ENCODE results near the gene FKBP6. TPM values are rescaled to one million over a fixed set of nuclear protein-coding genes. Genes with fewer than 3 reads are reported as not detected.
"Not testable (repeated sequence)": the region's sequence is repeated elsewhere in the genome, so short reads cannot be mapped to it uniquely, and the experiment has no call there.

FKBP6 gene, protein sequence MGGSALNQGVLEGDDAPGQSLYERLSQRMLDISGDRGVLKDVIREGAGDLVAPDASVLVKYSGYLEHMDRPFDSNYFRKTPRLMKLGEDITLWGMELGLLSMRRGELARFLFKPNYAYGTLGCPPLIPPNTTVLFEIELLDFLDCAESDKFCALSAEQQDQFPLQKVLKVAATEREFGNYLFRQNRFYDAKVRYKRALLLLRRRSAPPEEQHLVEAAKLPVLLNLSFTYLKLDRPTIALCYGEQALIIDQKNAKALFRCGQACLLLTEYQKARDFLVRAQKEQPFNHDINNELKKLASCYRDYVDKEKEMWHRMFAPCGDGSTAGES
- not detected for total RNA-seq
- long read RNA-seq: 0 reads

DNA sequence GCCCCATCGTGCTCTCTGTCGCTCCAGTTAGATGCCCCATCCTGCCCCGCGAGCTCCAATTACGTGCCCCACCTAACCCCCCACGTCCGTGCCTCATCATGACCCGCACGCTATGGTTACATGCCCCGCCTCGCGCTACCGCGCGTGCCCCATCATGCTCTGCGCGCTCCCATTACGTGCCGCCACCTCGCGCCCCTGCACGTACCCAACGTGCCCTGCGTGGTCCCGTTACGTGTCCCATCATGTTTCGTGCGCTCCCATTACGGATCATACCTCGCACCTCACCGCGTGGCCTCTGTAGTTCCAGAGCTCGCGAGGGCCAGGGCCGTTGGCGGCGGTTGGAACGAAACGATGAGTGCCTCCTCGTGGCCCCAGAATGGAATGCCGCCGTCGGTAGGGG is at the start of gene FKBP6, which contains the start of gene TRIM50:
TSS of gene FKBP6 (plus strand) at position 240 of the 400 bp plus-strand sequence. CDS start 268 bp downstream, outside the sequence.
TSS of gene TRIM50 (minus strand) at position 161 of the 400 bp plus-strand sequence. CDS start 3,295 bp downstream, outside the sequence.
- ATAC-seq; intact Hi-C loops (cut with DNase I, micrococcal nuclease); DNase-seq: not testable (repeated sequence)

DNA sequence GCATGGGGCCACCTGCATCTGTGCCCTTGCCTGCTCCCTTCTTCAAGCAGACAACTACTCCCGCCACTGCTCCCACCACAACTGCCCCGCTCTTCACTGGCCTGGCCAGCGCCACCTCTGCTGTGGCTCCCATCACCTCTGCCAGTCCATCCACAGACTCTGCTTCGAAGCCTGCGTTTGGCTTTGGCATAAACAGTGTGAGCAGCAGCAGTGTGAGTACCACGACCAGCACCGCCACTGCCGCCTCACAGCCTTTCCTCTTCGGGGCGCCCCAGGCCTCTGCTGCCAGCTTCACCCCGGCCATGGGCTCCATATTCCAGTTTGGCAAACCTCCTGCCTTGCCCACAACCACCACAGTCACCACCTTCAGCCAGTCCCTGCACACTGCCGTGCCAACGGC is 30.7 kb upstream of the FKBP6 start:
- ATAC-seq; DNase-seq; intact Hi-C loops (cut with DNase I, micrococcal nuclease): not testable (repeated sequence)

DNA sequence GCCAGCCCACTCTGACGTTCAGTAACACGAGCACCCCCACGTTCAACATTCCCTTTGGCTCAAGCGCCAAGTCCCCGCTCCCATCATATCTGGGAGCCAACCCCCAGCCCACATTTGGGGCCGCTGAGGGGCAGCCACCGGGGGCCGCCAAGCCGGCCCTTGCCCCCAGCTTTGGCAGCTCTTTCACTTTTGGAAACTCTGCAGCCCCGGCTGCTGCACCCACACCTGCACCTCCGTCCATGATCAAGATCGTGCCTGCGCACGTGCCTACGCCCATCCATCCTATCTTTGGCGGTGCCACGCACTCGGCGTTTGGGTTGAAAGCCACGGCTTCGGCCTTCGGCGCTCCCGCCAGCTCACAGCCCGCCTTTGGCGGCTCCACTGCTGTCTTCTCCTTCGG is 30.3 kb upstream of the FKBP6 start:
- ATAC-seq; DNase-seq; intact Hi-C loops (cut with DNase I, micrococcal nuclease): not testable (repeated sequence)

DNA sequence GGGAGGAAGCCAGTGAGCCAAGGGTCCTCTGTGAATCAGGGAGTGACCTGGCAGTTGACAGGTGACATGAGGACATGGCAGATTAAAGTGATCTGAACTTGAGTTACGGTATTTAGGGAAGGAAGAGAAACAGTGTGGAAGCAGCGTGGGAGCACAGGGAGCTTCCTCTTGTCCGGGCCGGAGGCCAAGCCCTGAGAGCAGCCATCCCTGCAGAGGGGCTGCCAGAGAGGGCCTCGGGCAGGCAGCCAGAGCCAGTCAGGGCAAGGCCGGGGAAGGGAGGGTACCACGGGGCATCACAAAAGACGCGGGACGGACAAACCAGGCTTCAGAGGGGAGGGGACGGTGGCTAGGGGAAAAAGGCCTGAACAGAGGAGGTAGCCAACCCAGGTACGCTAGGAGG is 28.1 kb upstream of the FKBP6 start:
- DNase-seq; intact Hi-C loops (cut with DNase I, micrococcal nuclease); ATAC-seq: not testable (repeated sequence)

DNA sequence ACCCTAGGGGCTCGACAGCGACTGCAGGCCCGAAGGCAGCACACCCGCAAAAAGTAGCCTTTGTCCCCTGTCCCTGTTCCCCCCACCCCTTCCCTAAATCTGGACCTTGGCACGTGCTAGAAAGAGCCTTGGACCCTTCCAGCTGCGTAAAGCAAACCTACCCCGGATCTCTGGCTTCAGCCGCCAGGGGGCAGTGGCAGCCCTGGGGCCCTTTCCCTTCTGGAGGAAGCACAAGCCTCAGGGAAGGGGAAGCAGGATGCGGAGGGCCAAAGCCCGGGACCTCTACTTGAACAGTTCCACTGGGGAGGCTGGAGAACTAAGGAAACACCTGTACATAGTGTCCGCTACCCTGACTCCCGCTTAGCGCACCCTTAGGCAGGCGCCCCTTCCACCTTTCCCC is 26.9 kb upstream of the FKBP6 start:
- DNase-seq; intact Hi-C loops (cut with DNase I, micrococcal nuclease): not testable (repeated sequence)
- ATAC-seq: peak; percentile 80

DNA sequence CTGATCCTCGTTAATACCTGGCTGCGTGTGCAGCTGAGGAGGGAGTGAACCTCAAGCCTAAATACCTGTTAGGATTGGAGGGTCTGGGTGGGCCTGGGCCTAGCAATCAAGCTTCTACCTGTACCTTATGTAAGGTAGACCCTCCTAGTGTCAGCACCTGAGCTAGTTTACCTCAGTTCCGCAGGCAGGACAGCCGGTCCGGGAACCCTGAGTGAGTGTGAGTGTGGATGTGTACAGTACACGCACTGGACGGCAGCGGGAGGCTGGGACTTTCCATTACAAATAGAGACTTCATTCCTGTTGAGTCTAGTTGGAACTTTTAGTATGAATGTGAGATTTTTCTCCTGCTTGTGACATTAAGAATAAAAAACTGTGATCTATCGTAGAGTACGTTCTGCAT is 25.1 kb upstream of the FKBP6 start:
- ATAC-seq; DNase-seq; intact Hi-C loops (cut with DNase I, micrococcal nuclease): not testable (repeated sequence)

DNA sequence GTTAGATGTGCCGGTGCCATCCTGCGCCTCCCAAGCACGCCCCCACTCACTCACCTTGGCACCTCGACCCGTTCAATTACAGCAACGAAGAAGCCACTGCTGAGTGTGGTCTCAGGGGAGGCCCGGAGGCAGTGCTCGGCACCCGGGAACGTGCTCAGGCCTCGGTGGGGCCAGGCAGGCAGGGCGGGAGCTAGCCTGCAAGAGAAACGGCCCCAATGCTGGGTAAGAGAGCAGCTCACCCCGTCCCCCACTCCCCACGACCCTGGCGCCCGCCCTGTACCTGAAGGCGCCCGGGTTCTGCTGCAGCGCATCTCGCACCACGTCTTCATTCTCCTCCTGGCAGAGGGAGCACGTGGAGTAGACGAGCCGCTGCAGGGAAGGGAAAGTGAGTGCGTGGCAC is 24.4 kb upstream of the FKBP6 start:
- ATAC-seq: no peak
- no peak for DNase-seq

DNA sequence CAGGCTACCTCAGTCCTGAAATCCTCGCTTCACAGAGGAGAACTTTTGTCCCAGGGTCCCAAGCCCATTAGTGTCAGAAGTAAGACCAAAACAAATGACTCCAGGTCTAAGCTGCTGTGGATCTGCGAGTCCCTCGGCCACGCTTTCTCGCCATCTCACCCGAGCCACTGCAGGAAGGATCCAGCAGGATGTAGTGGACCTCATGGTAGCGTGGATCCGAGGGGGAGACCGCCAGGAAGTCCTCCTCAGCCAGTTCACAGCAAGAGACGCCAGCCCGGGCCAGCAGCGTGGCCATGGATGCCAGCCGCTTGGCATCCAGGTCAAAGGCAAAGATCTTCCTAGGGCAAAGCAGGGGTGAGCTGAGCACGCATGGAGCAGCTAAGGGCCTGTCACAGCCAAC is 23.9 kb upstream of the FKBP6 start:
- intact Hi-C loops (cut with DNase I, micrococcal nuclease): no loop called here
- DNase-seq (no peak), ATAC-seq (no peak)

More for the DNA sequence above, 24.4 kb upstream of the FKBP6 start:
- intact Hi-C loops (cut with DNase I, micrococcal nuclease): no loop called here

DNA sequence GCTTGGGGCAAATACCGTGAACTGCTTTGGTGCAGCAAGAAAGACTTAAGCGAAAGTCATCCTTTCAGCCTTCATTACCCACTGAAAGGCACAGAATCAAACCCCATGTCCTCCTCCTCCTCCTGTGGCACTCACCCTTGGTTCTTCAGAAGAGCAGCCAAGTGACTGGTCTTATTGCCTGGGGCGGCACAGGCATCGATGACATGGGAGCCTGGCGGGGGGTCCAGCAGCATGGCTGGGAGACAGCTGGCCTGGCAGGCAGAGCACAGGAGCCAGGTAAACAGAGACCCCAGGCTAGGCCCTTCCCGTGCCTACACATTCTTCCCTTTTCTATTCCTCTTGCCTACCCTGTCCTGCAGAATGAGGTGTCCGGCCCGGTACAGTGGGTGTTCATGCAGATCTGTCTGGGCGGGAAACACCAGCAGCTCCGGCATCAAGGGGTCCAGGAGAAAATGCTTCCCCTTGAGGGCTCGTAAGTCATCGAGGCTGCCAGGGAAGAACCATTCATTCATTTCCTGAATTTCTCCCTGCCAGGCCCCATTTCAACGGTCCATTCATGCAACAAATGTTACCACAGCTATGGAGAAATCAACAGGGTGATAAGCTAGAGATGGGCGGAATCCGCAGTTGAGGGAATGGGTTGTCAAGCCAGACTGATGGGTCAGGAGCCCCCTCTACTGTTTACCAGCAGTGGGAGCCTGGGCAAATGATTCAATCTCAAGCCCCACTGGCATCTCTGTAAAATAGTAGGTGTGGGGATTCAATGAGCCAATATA is 23.2 kb upstream of the FKBP6 start:
- DNase-seq; ATAC-seq; intact Hi-C loops (cut with DNase I, micrococcal nuclease): not testable (repeated sequence)

DNA sequence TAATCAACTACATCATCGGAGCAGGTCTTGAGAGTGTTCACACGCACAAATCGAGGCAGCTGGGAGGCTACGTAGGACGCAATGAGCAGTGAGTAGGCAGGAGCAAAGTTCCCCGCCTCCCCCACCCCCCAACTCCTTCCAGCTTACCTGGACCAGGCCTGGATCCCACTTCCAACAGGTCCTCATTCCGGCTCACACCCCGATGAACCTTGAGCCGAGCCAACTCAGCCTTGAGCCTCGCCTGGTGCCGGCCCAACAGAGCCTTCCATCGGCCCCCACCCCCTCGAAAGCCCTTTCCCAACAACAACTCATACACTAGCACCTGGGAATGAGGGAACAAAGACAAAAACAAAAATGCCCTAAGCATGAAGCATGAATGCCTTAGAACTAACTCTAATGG is 20.5 kb upstream of the FKBP6 start:
- DNase-seq: no peak
- intact Hi-C loops (cut with DNase I, micrococcal nuclease): no loop called here
- no peak for ATAC-seq

DNA sequence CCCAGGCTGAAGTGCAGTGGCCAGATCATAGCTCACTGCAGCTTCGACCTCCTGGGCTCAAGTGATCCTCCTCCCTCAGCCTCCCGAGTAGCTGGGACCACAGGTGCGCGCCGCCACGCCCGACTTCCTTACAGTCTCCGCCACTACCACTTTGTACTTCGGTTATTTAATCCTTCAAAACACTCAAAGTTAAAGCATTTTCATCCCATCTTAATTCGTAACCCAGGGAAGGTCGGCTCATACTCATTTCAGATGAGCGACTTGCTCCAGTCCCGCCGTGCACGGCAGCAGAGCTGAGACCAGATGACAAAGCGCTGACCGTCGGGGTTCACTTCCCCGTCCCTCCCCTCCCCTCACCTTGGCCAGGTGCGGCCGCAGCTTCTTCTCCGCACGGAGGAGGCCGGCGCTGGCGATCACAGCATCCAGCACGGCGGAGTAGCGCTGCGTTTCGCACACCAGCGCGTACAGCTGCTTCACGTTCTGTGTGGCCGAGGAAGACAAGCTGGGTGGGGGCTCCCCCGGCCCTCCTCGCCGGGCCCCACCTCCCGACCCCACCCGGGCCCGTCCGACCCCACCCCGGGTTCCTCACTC is 19.8 kb upstream of the FKBP6 start:
- peak in 1 of 2 donors; percentile 46 for DNase-seq
- peak; percentile 66 for ATAC-seq
- intact Hi-C loops (cut with DNase I, micrococcal nuclease): no loop called here

DNA sequence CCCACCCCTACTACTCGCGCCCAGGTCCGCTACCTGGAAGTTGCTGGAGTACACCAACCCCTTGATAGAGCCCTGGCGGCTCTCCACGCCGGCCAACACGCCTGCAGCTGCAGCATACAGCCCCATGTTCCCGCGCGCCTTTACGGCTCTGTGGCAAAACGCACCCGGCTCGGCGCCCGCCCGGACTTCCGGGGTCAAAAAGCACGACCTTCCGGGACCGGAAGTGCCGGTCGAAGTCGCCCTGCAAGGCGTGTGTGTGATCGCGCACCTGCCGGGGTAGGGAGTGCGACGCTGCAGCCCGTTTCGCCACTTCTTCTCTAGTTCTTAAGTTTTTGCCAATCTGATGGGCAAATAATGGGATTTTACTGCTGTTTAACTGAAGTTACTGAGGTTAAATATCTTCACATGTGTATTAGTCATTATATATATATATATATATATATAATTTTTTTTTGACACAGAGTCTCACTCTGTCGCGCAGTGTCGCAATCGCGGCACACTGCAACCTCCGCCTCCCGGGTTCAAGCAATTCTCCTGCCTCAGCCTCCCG is 19.2 kb upstream of the FKBP6 start, which contains the start of gene NSUN5:
TSS of gene NSUN5 (minus strand) at position 162 of the 550 bp plus-strand sequence. CDS start at position 126, 36 bp downstream.
- DNase-seq (peak; percentile 92 to 95), ATAC-seq (peak; percentile 100)
- intact Hi-C loops (cut with DNase I, micrococcal nuclease): no loop called here

DNA sequence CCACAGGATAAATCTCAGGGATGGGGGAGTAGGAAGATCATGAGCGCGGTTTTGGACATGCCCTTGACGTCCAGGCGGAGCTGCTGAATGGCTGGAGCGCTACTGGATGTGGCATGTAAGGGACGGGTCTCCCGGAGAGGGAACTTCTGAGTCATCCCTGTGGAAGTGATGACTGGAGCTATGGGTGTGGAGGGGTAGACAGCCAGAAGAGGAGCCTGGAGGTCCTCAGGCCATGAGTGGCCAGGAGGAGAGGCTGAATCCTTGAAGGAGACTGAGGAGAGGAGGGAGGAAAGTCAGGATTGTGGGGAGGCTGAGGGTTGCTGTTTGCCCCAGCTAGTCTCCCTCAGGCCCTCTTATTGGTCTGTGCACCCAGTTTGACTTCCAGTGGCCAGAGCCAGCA is 16.5 kb upstream of the FKBP6 start:
- intact Hi-C loops (cut with DNase I, micrococcal nuclease); DNase-seq; ATAC-seq: not testable (repeated sequence)

DNA sequence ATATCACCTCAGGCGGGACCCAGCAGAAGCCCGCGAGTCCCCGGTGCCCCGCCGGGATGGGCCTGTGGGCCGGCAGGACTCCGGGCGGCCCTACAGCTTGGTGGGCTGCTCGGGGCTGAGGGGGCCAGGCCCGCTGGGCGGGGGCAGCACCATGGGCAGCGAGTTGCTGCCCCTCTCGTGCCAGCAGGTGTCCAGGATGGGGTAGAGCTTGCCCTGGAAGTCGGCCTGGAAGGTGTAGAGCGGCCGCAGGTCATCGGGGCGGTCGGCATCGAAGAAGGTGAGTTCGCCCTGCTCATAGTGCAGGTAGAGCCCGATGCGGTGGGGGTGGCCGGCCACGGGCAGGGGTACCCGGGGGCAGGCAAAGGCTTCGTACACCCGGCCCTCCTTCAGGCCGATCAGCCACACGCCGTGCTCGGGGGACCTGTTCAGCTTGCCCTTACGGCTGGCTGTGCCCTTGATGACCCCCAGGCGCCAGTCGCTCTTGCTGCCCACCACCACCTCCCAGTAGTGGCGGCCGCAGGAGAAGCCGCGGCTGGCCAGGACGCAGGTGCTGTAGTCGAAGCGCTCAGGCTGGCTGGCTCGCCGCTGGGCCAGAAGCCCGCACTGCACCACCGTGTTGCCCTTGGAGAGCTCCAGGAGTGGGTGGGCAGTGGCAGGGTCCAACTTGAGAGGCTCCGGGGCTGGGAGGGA is 15.0 kb upstream of the FKBP6 start:
- intact Hi-C loops (cut with DNase I, micrococcal nuclease): no loop called here

DNA sequence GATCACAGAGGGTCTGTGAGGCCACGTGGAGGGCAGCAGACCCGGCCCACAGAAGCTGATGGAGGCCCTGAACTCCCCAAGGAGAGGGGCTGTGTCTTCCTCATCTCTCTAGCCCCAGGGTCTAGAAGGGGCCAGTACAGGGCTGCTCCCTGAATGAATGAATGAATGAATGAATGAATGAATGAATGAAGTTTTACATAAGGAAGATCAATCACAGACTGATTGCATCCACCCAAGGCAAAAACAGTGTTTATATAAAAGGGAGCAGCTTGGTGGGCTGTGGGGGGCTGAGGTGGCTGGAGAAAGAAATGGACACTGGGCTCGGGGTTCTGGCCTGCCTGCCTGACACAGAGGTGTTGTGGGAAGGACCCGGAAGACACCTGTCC is 14.4 kb upstream of the FKBP6 start:
- ATAC-seq: no peak
- intact Hi-C loops (cut with DNase I, micrococcal nuclease): no loop called here
- DNase-seq: no peak

More for the DNA sequence above, 15.0 kb upstream of the FKBP6 start:
- DNase-seq (no peak), ATAC-seq (no peak)

DNA sequence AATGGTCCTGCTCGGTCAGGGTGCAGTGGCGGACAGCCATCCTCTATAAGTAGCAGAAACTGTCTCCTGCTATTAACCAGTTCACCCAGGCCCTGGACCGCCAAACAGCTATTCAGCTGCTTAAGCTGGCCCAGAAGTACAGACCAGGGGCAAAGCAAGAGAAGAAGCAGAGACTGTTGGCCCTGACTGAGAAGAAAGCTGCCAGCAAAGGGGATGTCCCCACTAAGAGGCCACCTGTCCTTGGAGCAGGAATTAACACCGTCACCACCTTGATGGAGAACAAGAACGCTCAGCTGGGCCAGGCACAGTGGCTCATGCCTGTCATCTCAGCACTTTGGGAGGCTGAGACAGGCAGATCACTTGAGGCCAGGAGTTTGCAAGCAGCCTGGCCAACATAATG is 13.7 kb upstream of the FKBP6 start:
- no peak for DNase-seq
- intact Hi-C loops (cut with DNase I, micrococcal nuclease): no loop called here
- no peak for ATAC-seq

DNA sequence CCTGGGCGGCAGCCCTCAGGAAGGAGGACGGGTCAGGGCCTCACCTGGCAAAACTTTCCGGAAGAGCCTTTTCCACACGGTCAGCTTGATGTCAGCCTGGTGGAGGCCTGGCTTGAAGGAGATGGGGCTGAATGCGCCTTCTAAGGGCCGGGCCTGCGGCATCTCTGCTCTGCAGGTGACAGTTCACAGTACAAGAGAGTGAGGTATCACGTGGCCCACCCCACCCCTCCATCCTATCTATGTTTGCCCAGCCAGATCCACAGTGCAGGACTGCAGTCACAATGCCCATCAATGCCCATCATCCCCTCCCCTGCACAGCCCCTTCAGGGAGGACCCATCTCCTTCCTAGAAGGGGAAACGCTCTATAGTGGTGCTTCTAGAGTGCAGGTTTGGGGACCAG is 11.4 kb upstream of the FKBP6 start:
- intact Hi-C loops (cut with DNase I, micrococcal nuclease): no loop called here
- ATAC-seq: no peak

DNA sequence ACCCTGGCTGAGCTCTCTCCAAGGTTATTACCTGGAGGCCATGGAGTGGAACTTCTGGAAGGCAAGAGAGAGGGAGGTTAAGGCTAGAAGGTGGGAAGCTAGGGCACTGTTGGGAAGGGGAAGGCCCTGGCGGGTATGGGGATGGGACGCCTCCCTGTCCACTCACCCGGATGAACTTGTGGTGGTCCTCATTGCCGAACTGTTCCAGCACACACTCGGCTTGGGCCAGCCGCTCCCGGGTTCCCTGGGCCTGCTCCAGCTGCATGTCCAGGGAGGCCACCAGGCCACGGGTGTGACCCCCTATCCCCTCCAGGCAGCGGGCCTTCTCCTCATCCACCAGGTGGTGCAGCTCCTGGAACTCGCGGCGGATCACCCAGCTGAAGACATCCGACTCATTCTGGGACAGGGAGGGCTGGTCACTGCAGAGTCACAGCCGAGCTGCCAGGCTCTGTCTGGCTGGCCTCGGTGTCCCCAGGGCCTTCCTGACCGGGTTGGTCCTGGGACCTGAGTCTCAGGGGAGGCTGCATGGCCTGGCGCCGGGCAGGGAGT is 9.2 kb upstream of the FKBP6 start:
- intact Hi-C loops (cut with DNase I, micrococcal nuclease); ATAC-seq: not testable (repeated sequence)

More for the DNA sequence above, 11.4 kb upstream of the FKBP6 start:
- DNase-seq: no peak

More for the DNA sequence above, 9.2 kb upstream of the FKBP6 start:
- DNase-seq: not testable (repeated sequence)

All from left colon (tissue), 2 donors.